ENCODE results near the gene BCL2A1.
"Not testable (repeated sequence)": the region's sequence is repeated elsewhere in the genome, so short reads cannot be mapped to it uniquely, and the experiment has no call there.

BCL2A1 gene

GRCh38 chr15:79989183-79989582 lies 18.2 kb upstream of the BCL2A1 start:
- no peak for DNase-seq (ENCODE audit: low spot score)

DNA sequence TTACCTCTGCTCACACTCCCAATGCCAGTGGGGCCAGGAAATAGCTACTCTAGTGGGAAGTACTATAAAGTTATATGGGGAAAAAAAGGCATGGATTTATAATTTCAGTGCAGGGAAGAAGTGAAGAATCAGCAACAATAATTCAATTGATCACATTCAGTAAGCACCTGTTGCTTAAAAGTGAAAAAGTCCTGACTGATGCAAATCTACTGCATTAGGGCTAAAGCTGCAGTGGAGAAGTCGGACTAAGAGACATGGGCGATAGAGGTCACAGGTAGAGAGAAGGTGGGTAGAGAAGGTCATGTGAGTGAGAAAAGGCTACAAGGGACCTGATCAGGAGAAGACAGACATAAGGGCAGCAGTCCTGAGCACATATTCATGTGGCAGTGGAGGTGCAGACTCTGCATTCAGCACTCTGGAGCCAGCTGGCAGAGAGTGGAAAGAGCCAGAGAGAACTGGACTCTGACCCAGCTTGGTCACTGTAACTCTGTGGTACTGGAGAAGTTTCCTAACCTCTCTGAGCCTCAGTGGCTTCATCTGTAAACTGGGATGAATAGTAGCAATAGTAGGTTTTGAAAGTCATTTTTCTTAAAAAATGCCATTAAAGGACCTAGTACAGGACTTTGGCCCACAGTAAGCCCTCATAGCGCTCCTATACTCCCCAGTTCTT lies 17.6 kb upstream of the BCL2A1 start:
- DNase-seq (ENCODE audit: low spot score), result no peak

- DNase-seq (ENCODE audit: low spot score), result no peak
Observed at GRCh38 chr15:79987969-79988368, 17.0 kb upstream of the BCL2A1 start.

GRCh38 chr15:79987569-79987955 lies 16.6 kb upstream of the BCL2A1 start:
- DNase-seq (ENCODE audit: low spot score), result no peak

DNA sequence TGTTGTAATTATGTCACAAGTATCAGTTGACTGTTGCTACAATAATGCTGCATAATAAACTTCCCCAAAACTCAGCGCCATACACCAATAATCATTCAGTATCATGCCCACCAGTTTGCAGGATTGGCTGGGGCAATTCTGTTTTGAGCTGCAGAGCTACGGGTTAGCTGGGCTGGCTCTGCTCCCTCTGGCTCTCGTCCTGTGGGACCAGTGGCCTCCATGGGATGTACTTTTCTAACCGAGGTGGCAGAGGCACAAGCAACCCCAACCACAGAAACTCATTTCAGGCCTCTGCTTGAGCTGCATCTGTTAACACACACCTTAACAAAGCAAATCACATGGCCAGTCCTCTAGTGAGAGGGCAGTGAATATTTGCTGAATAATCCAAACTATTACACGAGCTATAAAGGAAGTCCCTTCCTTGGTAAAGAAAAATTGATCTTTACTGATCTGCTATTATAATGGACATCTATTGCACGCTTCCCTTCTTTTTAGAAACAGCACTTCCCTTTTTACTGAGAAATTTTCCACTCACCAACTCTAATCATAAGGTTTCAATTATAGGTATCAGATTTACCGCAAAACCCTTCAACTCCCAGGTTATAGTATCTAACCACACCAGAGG lies 10.9 kb upstream of the BCL2A1 start:
- no peak for DNase-seq (ENCODE audit: low spot score)

DNA sequence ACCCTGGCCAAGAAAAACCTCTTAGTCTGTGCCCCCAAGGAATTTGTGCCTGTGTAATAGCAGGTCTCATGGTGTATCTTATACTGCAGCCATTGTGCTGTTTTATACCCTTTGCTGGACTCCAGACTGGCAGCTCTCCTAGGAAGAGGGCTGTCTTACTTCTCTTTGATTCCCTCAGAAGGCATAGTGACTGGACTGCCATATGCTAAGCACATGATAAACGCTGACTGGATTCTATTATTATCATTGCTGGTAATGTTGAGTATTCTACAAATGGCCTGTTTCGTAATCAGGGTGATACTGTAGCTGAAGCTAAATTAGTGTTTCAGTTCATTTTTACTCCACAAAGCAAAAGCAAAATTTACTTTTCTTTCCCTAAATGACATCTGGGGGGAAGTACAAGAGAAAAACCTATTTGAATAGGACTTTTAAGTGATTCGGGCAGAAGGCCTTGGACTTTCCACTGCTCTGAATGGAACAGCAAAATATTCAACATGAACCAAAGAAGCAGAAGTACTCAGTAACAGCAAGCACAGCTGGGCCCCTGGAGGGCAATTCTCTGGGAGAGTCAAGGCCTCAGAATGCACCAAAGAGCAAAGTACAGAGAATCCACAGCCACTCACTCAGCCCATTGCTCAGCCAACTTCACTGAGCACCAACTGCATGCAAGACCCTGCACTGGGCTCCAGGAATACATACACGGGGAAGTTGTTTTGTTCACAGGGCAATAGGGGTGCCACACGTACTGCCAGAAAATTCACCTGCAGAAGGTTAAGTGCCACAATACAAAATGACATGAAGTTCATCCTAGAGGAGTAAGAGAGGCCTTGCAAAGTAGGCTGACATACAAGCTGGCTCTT lies 7.9 kb upstream of the BCL2A1 start:
- DNase-seq (ENCODE audit: low spot score), result no peak

GRCh38 chr15:79978260-79978654 lies 7.3 kb upstream of the BCL2A1 start:
- DNase-seq (ENCODE audit: low spot score), result no peak

- no peak for DNase-seq (ENCODE audit: low spot score)
Observed at GRCh38 chr15:79977431-79978054, 6.5 kb upstream of the BCL2A1 start.

DNA sequence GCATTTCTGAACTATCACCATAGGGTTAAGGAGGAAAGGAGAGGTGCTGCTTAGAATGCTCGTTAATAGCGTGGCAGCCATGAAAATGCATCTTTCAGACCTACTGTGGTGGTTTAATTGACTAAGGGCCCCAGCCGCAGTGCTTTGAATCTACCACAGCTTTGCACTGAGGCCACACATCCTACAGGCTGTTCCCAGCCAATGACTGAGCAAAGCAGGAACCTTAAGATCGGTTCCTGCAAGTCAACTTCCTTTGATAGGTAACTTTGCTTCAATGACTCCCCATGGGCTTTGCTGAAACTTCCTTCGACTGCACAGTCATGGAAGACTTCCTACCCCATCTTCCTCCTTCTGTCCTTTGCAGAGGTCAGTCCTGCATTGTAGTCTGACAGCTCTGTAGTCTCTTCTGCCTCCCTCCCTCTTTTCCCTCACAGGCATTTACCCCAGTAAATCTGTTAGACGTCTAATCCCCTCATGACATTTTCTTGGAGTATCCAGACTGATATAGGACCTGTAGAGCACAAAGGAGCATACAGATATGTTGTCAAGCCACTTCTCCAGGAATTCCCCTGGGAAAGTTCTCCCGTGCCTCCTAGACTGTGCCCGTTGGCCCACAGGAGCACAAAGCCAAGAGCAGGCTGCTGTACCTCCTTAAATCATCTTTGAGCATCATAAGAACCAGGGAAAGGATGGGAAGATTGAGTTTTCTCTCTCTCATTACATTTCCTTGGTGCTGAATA lies 2.6 kb upstream of the BCL2A1 start:
- DNase-seq (ENCODE audit: low spot score), result no peak

GRCh38 chr15:79972863-79973262 lies 1.9 kb upstream of the BCL2A1 start:
- DNase-seq (ENCODE audit: low spot score), result no peak

DNA sequence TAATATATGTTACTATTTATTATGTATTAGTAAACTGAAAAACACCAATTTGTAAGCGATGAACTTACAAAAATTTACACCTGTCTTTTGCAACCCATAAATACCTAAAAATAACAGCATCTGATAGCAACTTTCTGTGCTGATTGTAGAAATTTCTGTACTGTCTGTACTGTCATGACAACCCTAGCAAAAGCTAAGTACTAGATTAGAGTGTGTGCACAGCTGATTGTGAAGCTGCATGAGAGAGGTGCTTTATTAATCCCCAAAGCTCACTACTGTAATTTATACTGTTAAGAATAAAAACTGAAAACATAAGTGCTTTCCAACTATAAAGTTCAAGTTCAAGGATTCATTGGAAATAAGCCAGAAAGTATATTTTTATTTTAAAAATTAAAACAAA lies 815 bp downstream of the BCL2A1 start:
- no peak for DNase-seq (ENCODE audit: low spot score)

GRCh38 chr15:79969146-79969545 lies 1.9 kb downstream of the BCL2A1 start:
- no peak for DNase-seq (ENCODE audit: low spot score)

DNA sequence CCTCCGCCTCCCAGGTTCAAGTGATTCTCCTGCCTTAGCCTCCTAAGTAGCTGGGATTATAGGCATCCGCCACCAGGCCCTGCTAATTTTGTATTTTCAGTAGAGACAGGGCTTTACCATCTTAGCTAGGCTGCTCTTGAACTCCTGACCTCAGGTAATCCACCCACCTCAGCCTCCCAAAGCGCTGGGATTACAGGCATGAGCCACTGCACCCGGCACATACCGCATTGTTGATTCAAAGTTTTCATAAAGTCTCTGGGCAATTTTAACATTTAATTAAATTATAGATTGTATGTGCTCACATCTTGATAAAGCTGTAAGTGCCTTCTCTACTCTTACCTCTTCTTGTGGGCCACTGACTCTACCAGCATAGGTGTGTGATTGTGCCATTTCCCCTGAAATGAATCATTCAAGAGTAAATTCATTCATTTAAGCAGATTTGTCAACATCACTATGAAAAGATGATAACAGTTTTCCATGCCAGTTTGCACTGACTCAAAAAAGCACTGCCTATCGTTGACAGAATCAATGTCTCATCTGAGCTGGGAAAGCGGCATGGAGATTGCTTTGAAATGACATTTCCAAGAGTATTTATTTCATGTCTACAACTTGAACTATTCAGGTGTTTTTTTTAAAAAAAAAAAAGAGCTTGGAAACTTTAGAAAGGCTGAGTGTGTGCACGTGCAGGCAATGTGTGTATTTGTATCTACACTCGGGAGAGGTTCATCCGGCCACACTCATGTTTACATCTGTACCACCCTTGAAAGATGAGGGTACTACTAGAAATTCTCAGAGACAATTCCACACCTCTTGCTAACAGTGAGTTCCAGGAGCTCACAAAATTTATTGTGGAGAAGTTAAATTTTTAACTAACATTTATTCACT lies 3.5 kb downstream of the BCL2A1 start:
- DNase-seq (ENCODE audit: low spot score), result no peak

DNA sequence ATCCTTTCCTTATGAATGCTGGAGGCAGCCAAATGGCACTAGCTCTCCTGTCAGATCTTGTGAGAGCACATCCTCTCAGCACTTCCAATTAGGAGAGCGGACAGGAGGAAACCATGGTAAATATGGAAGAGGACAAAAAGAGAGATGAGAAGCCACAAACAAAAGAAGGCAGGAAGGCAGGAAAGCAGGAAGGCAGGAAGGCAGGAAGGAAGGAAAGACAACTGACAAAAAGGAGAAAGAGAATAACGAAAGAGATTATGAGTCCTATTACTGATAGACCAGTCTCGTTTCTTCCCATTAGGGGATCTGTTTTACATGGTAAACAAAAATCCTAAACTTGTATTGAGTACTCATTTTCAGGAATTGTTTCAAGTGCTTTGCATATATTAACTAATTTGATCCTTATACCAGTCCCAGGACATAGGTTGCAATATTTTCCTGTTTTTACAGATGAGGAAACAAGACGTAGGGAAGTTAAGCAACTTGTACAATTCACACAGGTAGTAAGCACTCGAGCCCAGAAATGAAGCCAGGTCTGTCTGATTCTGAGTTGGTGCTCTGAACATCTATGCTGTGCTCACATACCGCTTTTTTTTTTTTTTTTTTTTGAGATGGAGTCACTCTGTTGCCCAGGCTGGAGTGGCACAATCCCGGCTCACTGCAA lies 4.2 kb downstream of the BCL2A1 start:
- no peak for DNase-seq (ENCODE audit: low spot score)

- no peak for DNase-seq (ENCODE audit: low spot score)
Observed at GRCh38 chr15:79965846-79966630, 5.0 kb downstream of the BCL2A1 start.

- DNase-seq (ENCODE audit: low spot score), result no peak
Observed at GRCh38 chr15:79964232-79964805, 6.7 kb downstream of the BCL2A1 start.

GRCh38 chr15:79962921-79963320 lies 8.1 kb downstream of the BCL2A1 start:
- not testable (repeated sequence) for DNase-seq (ENCODE audit: low spot score)

DNA sequence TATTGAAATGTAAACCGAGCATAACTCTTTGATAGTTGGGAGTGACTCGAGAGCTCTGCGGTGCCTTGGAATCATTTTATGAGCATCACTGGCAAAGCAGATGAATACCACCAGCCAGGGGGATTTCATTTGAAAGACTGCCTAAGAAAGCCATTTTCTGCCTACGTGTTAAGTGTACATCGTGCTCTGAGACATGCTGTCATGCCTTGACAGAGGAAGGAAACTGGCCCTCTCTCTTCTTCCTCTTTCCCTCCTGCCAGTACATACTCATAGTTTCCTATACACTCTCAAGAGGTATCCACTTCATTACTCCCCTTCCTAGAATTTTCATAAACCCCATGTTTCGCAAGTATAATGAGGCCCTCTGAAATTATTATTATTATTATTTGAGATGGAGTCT lies 8.8 kb downstream of the BCL2A1 start:
- DNase-seq (ENCODE audit: low spot score), result no peak

- no peak for DNase-seq (ENCODE audit: low spot score)
Observed at GRCh38 chr15:79960502-79961212, 10.3 kb downstream of the BCL2A1 start.

All from SW480 (cell line).